Heart left ventricle (tissue), 13 donors: Measurements from ENCODE around the gene ZFHX2.

Experiments
- CTCF ChIP-seq, 12 donors: fragments of 200-600 bp; sonication (generic) in 4 of 12; IDR thresholded peaks; one replicate each; pipeline versions ENCODE4 v1.5.0 to v1.8.0; 2018 to 2022; ENCODE audit warnings: antibody characterized with exemption in 12 of 12, mild to moderate bottlenecking in 5 of 12
- POLR2A ChIP-seq, 2 donors: fragments of 450-650 bp; IDR thresholded peaks; one replicate each; pipeline ENCODE4 v1.6.1; 2017; ENCODE audit warnings: antibody characterized with exemption in 2 of 2, mild to moderate bottlenecking in 2 of 2, moderate library complexity in 2 of 2
- donor health status: ischemic (EF 13 %, LVEDD 7.1; RV severe dilation, severe dysfunction).
- donor health status: DM: no; HTN: yes; CAD: no.
- donor health status: DM: no; HTN: no; CAD: no.
- donor health status: ischemic (EF 25% LVEDD 6.9; RV normal size, moderate dysfunction).
- donor health status: ischemic (EF 25% LVEDD 5.7; RV mildly dilated, moderate dysfunction).
- donor health status: ischemic (EF 35%, LVEDD 5.7; RV mildly dilated, moderate dysfunction).
- donor health status: nonischemic (EF 11% LVEDD 7.7; RV severe dilation, severe dysfunction).
- donor health status: DM: yes; HTN: yes; CAD: no.
- donor health status: PGD.
- donor health status: ischemic (EF 29% LVEDD 5.4; RV normal size, mild dysfunction).
- donor health status: nonischemic (EF 23%, LVEDD 6.1; RV moderate dilation, normal function).

DNA sequence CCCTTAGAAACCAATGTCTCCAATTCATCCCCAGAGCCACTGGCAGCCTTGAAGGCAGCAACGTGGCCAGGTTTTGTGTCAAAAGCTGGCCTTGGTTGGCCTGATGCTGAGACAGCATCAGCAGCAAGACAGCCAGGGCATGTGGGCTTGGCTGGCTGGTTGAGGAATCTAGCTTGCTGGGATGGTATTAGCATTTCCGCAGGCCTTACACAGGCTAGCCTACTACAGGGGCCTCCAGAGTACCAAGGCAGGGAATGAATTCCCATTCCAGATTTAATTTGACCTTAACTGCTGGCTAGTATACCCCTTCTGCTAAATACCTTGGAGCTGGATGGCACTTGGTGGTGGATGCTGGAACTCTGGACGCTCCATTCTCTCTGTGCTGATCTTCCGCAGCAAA is 66.2 kb downstream of the ZFHX2 start:
- TF ChIP-seq CTCF (IDR thresholded peaks at IDR 0.05) (no peak), POLR2A (IDR thresholded peaks at IDR 0.05) (no peak)
